ENCODE data around the gene TRRAP.

The TRRAP gene

GRCh38 chr7:99024066-99024465, 145.7 kb downstream of the TRRAP start:
- H3K27ac ChIP-seq (replicated peaks), result no peak overlapping the region
- DNase-seq (ENCODE audit: low read depth in 1 of 2, low spot score in 1 of 2), result no peak
- no peak overlapping the region for H3K4me3 ChIP-seq (replicated peaks; ENCODE audit: insufficient read depth, low read length)
- TF ChIP-seq GABPA (IDR thresholded peaks at IDR 0.05; ENCODE audit: low read depth) (no peak), CTCF (IDR thresholded peaks at IDR 0.05; ENCODE audit: insufficient read depth, low read length) (no peak), REST (IDR thresholded peaks at IDR 0.05; ENCODE audit: insufficient replicate concordance, low read depth) (no peak), POLR2AphosphoS5 (IDR thresholded peaks at IDR 0.05; ENCODE audit: low read depth) (no peak), SPI1 (IDR thresholded peaks at IDR 0.05; ENCODE audit: borderline replicate concordance, low read depth) (no peak)
- no peaks in the 10 kb centered on the region for H3K27me3 ChIP-seq (ENCODE audit: insufficient read depth, poor library complexity, severe bottlenecking)

- Histone ChIP-seq H3K27me3 (ENCODE audit: insufficient read depth, poor library complexity, severe bottlenecking) (no peaks in the 10 kb centered on the region), H3K4me3 (replicated peaks; ENCODE audit: insufficient read depth, low read length) (no peak overlapping the region), H3K27ac (replicated peaks) (no peak overlapping the region)
- DNase-seq (ENCODE audit: low read depth in 1 of 2, low spot score in 1 of 2), result no peak
- TF ChIP-seq POLR2AphosphoS5 (IDR thresholded peaks at IDR 0.05; ENCODE audit: low read depth), result no peak
- TF ChIP-seq SPI1 (IDR thresholded peaks at IDR 0.05; ENCODE audit: borderline replicate concordance, low read depth), result no peak
- TF ChIP-seq CTCF (IDR thresholded peaks at IDR 0.05; ENCODE audit: insufficient read depth, low read length), result no peak
- no peak for TF ChIP-seq GABPA (IDR thresholded peaks at IDR 0.05; ENCODE audit: low read depth)
- no peak for TF ChIP-seq REST (IDR thresholded peaks at IDR 0.05; ENCODE audit: insufficient replicate concordance, low read depth)
These were observed 148.9 kb downstream of the TRRAP start for GRCh38 chr7:99027241-99027640.

GRCh38 chr7:99027841-99028240, 149.5 kb downstream of the TRRAP start:
- Histone ChIP-seq H3K27ac (replicated peaks) (no peak overlapping the region), H3K4me3 (replicated peaks; ENCODE audit: insufficient read depth, low read length) (no peak overlapping the region), H3K27me3 (ENCODE audit: insufficient read depth, poor library complexity, severe bottlenecking) (no peaks in the 10 kb centered on the region)
- DNase-seq (ENCODE audit: low read depth in 1 of 2, low spot score in 1 of 2), result no peak
- no peak for TF ChIP-seq CTCF (IDR thresholded peaks at IDR 0.05; ENCODE audit: insufficient read depth, low read length)
- no peak for TF ChIP-seq POLR2AphosphoS5 (IDR thresholded peaks at IDR 0.05; ENCODE audit: low read depth)
- TF ChIP-seq REST (IDR thresholded peaks at IDR 0.05; ENCODE audit: insufficient replicate concordance, low read depth), result no peak
- TF ChIP-seq SPI1 (IDR thresholded peaks at IDR 0.05; ENCODE audit: borderline replicate concordance, low read depth), result no peak
- TF ChIP-seq GABPA (IDR thresholded peaks at IDR 0.05; ENCODE audit: low read depth), result no peak
